Measurements from ENCODE around the gene PSMC3.

PSMC3 gene

GRCh38 chr11:47413351-47413750, 12.9 kb downstream of the PSMC3 start:
- peaks cover 12% of the 10 kb centered on the region for H3K4me1 Mint-ChIP-seq
- H3K27me3 Mint-ChIP-seq, result no peaks in the 10 kb centered on the region
- H3K9me3 Mint-ChIP-seq, result no peaks in the 10 kb centered on the region
- no peak for DNase-seq
- peaks cover 19% of the 10 kb centered on the region for H3K36me3 Mint-ChIP-seq
- no peak overlapping the region for H3K4me3 Mint-ChIP-seq
- no peak overlapping the region for H3K27ac Mint-ChIP-seq
- CTCF ChIA-PET, result interaction anchor here (2.3 to 7.8 kb wide), 2 partner anchors 41 to 235 kb away, joined by 7 to 133 read pairs; no protein-coding TSS in a partner anchor

GRCh38 chr11:47411884-47412746, 14.1 kb downstream of the PSMC3 start:
- peak; percentile 71 for DNase-seq
- H3K36me3 Mint-ChIP-seq, result peaks cover 10% of the 10 kb centered on the region
- H3K27ac Mint-ChIP-seq, result no peak overlapping the region
- CTCF ChIA-PET, result interaction anchor here (0.6 to 7.8 kb wide), 28 partner anchors 9 to 350 kb away, joined by 3 to 133 read pairs (median 4); partner anchors contain the start of genes PSMC3 and SPI1
- H3K27me3 Mint-ChIP-seq, result no peaks in the 10 kb centered on the region
- H3K4me3 Mint-ChIP-seq, result no peak overlapping the region
- no peaks in the 10 kb centered on the region for H3K9me3 Mint-ChIP-seq
- peaks cover 21% of the 10 kb centered on the region for H3K4me1 Mint-ChIP-seq

GRCh38 chr11:47410370-47411264, 15.6 kb downstream of the PSMC3 start:
- CTCF ChIA-PET, result interaction anchor here (0.6 to 7.8 kb wide), 13 partner anchors 9 to 232 kb away, joined by 3 to 133 read pairs (median 8); partner anchors contain the start of gene PSMC3
- no peaks in the 10 kb centered on the region for H3K27me3 Mint-ChIP-seq
- H3K36me3 Mint-ChIP-seq, result peaks cover 8% of the 10 kb centered on the region
- DNase-seq, result no peak
- no peak overlapping the region for H3K27ac Mint-ChIP-seq
- H3K4me1 Mint-ChIP-seq, result peaks cover 25% of the 10 kb centered on the region
- no peaks in the 10 kb centered on the region for H3K9me3 Mint-ChIP-seq
- no peak overlapping the region for H3K4me3 Mint-ChIP-seq

GRCh38 chr11:47409440-47410369, 16.5 kb downstream of the PSMC3 start:
- no peak for DNase-seq
- Mint-ChIP-seq H3K4me3 (peak overlapping the region; percentile 91), H3K27me3 (no peaks in the 10 kb centered on the region), H3K36me3 (peaks cover 7% of the 10 kb centered on the region), H3K4me1 (peaks cover 30% of the 10 kb centered on the region), H3K9me3 (no peaks in the 10 kb centered on the region), H3K27ac (peak overlapping the region; percentile 90)
- CTCF ChIA-PET, result interaction anchor here (0.6 to 7.8 kb wide), 6 partner anchors 9 to 719 kb away, joined by 3 to 133 read pairs (median 3); no protein-coding TSS in a partner anchor

GRCh38 chr11:47408598-47409439, 17.4 kb downstream of the PSMC3 start:
- H3K27me3 Mint-ChIP-seq, result no peaks in the 10 kb centered on the region
- no peaks in the 10 kb centered on the region for H3K9me3 Mint-ChIP-seq
- peaks cover 6% of the 10 kb centered on the region for H3K36me3 Mint-ChIP-seq
- no peak for DNase-seq
- H3K4me1 Mint-ChIP-seq, result peaks cover 30% of the 10 kb centered on the region
- CTCF ChIA-PET, result interaction anchor here (0.8 to 7.8 kb wide), 4 partner anchors 9 to 231 kb away, joined by 3 to 133 read pairs (median 3); no protein-coding TSS in a partner anchor
- H3K27ac Mint-ChIP-seq, result peak overlapping the region; percentile 90
- peak overlapping the region; percentile 91 for H3K4me3 Mint-ChIP-seq

- peaks cover 30% of the 10 kb centered on the region for H3K4me1 Mint-ChIP-seq
- peak within 1 kb of the TSS; percentile 92 for H3K4me3 Mint-ChIP-seq
- no peaks in the 10 kb centered on the region for H3K9me3 Mint-ChIP-seq
- peaks cover 8% of the 10 kb centered on the region for H3K27me3 Mint-ChIP-seq
- DNase-seq, result peak; percentile 92
- H3K27ac Mint-ChIP-seq, result peak within 1 kb of the TSS; percentile 90
- CTCF ChIA-PET, result interaction anchor here (0.8 to 7.8 kb wide), 8 partner anchors 8 to 148 kb away, joined by 3 to 133 read pairs (median 3); no protein-coding TSS in a partner anchor
- peaks cover 1% of the 10 kb centered on the region for H3K36me3 Mint-ChIP-seq
Measured at GRCh38 chr11:47407746-47408590, 18.3 kb downstream of the PSMC3 start, which contains the start of gene SLC39A13. SLC39A13 (plus strand) TSS chr11:47408590; CDS start chr11:47410095, 1,505 bp downstream.

GRCh38 chr11:47406896-47407745, 19.1 kb downstream of the PSMC3 start:
- peaks cover 8% of the 10 kb centered on the region for H3K27me3 Mint-ChIP-seq
- CTCF ChIA-PET, result interaction anchor here (0.8 to 7.8 kb wide), 6 partner anchors 20 to 148 kb away, joined by 3 to 133 read pairs (median 4); no protein-coding TSS in a partner anchor
- H3K4me1 Mint-ChIP-seq, result peaks cover 30% of the 10 kb centered on the region
- peak overlapping the region; percentile 89 for H3K27ac Mint-ChIP-seq
- DNase-seq, result no peak
- peak overlapping the region; percentile 92 for H3K4me3 Mint-ChIP-seq
- no peaks in the 10 kb centered on the region for H3K36me3 Mint-ChIP-seq
- no peaks in the 10 kb centered on the region for H3K9me3 Mint-ChIP-seq

- Mint-ChIP-seq H3K27ac (no peak overlapping the region), H3K36me3 (no peaks in the 10 kb centered on the region), H3K4me1 (peaks cover 35% of the 10 kb centered on the region), H3K4me3 (no peak overlapping the region), H3K9me3 (no peaks in the 10 kb centered on the region), H3K27me3 (peaks cover 8% of the 10 kb centered on the region)
- CTCF ChIA-PET, result interaction anchor here (3.3 kb wide), 1 partner anchor 30 kb away, joined by 14 read pairs; no protein-coding TSS in a partner anchor
- DNase-seq, result no peak
Measured at GRCh38 chr11:47403571-47403970, 22.7 kb downstream of the PSMC3 start.

- H3K4me3 Mint-ChIP-seq, result no peak overlapping the region
- CTCF ChIA-PET, result interaction anchor here (3.3 kb wide), 1 partner anchor 30 kb away, joined by 14 read pairs; no protein-coding TSS in a partner anchor
- no peaks in the 10 kb centered on the region for H3K9me3 Mint-ChIP-seq
- H3K27me3 Mint-ChIP-seq, result peaks cover 8% of the 10 kb centered on the region
- no peak for DNase-seq
- H3K27ac Mint-ChIP-seq, result no peak overlapping the region
- peaks cover 38% of the 10 kb centered on the region for H3K4me1 Mint-ChIP-seq
- H3K36me3 Mint-ChIP-seq, result no peaks in the 10 kb centered on the region
Measured at GRCh38 chr11:47403135-47403534, 23.1 kb downstream of the PSMC3 start.

- Mint-ChIP-seq H3K27ac (peak overlapping the region; percentile 64), H3K9me3 (no peaks in the 10 kb centered on the region), H3K4me3 (peak overlapping the region; percentile 79), H3K4me1 (peaks cover 32% of the 10 kb centered on the region), H3K36me3 (no peaks in the 10 kb centered on the region), H3K27me3 (peaks cover 8% of the 10 kb centered on the region)
- no peak for DNase-seq
- CTCF ChIA-PET, result interaction anchor here (1.3 to 2.0 kb wide), 2 partner anchors 11 to 27 kb away, joined by 7 to 8 read pairs; no protein-coding TSS in a partner anchor
Measured at GRCh38 chr11:47400768-47401279, 25.4 kb downstream of the PSMC3 start.

Data from activated naive CD4-positive, alpha-beta T cell treated with anti-CD3 and anti-CD28 coated beads, Interleukin-2, amount 10 ng/mL, durations not matched to agents 7 days and 5 days (primary cell).